GM21717 (cell line): ENCODE results near the gene MAP3K5.
"Not testable (repeated sequence)": the region's sequence is repeated elsewhere in the genome, so short reads cannot be mapped to it uniquely, and the experiment has no call there.

Experiments used
- ATAC-seq: cut with Tn5 transposase; IDR thresholded peaks from one replicate; pipeline ENCODE4 v1.9.1; 2021; ENCODE audit warnings: mild to moderate bottlenecking, moderate library complexity; ENCODE audit not compliant: unreplicated experiment

Gene MAP3K5

DNA sequence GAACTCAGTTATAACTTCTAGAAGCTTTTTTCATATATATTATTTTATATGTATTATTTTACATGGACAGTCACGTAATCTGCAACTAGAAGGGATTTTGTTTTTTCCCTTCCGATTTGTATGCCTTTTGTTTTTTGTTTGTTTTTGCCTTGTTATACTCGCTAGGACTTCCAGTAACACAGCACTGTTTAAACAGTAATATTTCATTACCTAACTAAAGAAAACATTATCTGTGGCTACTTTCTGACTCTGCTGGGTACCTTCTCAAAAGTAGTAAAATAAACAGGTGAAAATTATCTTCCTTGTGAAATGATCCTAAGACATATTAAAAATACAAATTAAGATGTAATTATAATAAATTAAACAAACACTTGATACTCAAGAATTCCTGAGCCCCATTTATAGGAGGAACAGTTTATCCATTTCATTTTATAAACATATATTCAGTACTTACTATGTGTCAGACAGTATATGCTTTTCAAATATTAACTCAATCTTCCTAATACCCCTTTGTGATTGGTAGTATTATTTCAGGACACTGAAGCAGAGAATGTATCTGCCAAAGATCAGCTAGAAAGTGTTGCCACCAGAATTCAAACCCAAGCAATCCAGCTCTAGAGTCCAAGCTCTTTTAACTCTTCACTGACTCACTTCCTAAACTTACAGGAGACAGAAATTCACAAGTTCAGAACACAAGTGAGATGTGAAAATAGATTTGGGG lies 65.3 kb downstream of the MAP3K5 start:
- no peak for ATAC-seq

DNA sequence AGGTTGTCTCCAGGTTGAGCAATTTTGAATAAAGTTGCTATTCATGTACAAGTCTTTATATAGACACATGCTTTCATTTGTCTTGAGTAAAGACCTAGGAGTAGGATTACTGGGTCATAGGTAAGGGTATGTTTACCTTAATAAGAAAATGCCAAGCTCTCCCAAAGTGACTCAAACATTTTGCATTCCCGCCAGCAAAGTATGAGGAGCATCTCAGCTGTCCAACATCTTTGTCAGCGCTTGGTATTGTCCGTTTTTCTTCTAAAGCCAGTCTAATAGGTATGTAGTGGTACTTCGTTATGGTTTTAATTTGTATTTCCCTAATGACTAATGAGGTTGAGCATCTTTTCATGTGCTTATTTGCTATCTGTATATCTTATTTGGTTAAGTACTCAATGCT lies 67.2 kb downstream of the MAP3K5 start:
- ATAC-seq = no peak

DNA sequence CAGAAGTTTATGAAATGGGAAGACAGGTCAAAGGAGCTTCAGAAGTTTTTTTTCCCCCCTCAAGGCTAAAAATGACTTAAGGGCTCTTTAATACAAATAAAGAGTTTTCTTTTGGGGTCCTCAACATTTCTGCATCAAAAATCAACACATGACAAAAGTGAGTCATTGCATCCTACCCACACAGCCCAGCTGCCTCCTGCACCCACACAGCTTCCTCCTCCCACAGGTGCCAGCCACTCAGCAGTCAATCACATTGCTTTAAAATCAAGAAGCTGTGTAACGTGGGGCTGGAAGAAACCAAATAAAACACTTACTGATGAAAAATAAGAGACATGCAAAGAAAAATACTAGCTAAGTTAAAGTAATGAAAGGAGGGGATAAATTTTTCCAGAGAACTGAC lies 68.5 kb downstream of the MAP3K5 start:
- ATAC-seq = no peak

DNA sequence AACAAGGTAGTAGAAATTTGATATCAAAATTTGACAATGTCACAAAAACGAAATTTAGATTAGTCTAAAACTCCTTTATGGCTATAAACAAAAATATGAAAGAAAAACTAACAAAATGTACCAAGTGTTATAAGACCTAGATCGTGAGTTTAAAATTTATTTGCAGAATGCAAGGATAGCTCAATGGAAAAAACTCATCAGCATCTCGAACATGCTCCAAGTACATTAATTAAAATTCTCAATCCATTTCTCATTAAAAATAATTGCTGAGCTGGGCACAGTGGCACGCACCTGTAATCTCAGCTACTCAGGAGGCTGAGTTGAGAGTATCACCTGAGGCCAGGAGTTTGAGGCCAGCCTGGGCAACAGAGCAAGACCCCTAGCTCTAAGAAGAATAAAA lies 70.8 kb downstream of the MAP3K5 start:
- no peak for ATAC-seq

DNA sequence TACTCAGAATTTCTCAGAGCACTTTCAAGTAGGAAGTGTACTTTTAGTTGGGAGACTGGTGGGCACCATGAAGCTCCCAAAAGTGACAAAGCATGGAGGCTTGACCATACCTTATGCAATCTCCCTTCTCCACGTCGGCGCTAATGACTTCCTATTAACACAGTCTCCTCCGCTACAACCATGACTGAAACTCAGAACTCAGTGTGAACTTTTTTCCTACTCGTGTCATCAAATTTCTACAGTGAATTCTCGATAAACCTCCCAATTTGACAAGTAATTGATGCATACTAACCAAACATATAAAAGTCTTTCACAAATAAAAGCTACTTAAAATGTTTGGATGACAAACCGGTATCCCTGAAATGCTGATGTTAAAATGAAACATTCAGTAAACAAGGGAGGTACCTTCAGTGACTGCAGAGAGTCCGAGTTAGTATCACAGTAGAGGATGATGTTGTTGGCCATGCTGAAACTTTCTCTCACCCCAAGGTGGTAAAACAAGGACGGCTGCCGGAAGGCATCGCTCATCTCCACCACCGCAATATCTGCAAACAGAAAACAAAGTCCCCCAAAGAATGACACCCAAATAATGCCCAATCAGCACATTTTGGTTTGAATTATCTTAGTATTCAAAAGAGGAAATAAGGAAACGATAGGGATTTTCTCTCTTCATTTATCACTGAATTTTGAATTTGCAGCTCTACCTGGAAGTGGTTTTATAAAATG lies 72.1 kb downstream of the MAP3K5 start:
- ATAC-seq = peak; percentile 58

DNA sequence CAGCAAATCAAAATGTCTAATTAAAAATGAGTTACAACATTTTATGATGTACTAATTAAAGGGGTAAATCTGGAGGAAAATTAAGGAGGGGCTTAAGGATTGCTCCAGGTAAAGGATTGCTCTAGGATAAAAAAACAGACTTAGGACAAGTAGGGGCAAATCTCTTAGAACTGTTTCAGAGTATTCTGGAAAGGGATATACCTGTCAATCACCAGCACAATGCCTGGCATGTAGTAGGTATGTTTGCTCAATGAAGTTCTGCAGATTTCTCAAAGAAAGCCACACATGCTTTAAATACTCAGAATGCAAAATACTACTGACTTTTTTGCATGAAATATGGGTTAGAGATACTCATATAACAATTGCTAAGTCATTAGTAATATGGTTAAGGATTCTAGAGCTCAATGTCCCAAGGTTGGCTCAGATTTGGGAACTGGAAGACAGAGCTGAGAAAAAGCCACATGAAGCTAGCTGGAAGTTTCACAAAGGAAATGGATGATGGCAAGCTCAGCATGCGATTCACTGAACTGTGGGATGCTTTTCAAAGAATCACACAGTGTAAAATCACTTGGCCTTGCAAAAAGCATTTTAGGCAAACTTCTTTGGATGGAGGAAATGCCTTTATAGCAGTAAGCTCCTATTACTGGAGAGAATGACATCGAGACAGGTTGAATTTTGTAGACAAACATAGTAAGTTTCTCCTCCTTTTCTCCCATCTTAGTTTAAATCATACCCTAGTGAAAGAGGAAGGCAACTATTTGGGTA lies 72.8 kb downstream of the MAP3K5 start:
- ATAC-seq = peak; percentile 47

DNA sequence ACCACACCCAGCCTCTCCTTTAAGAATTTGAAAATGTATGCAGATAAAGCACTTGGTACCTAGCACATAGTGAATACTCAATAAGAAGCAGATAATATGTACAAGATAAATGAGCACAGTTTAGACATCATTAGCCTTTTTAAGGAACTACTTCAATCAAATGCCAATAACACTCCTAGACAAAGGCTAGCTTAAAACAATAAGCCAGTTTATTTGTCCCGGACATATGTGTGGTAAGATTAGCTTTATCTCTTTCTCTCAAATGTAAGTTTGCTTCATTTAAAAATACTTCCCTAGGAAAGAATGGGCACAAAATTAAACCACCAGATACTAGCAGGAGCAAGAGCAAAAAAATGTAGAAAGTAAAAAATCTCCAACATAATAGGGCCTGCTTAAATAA lies 73.8 kb downstream of the MAP3K5 start:
- no peak for ATAC-seq

DNA sequence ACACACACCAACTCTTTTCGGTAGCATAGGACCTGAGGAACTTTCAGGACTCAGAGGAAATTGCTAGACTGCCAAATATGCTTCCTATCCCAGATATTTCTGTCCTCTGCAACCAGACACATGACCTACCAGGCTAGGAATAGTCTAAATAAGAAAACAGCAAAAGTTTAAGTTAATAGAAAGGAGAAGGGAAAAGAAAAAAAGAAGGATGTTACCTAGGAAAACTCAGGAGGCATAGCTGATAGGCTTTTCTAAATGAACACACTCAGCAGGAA lies 74.6 kb downstream of the MAP3K5 start:
- no peak for ATAC-seq

DNA sequence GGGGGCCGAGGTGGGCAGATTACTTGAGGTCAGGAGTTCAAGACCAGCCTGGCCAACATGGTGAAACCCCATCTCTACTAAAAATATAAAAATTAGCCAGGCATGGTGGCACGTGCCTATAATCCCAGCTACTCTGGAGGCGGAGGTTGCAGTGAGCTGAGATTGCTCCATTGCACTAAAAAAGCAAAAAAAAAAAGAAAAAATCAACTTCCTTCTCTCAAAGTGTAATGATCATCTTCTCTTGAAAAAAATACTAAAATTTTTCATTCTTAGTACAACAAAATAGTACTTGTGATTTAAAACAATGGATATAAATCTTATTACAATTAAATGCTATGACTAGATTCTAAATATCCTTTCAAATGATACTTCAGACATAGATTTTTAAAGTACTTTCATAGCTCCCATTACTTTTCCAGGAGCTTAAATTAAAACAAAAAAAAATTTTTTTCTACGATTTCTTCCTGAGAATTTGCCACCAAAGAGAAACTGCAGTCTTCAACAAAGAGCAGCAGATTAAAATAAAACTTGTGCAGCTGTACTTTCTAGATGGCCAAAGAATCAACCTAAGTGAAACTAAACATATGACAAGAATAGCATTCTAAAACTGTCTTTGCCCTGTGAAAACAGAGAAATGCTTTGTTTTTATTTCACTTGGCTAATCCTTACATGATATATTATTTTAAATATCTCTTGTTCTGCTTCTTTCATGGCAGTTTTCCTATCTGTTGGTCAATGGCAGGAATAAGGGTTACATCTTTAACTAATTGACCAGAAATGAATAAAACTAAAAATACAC lies 75.2 kb downstream of the MAP3K5 start:
- ATAC-seq = peak; percentile 39

DNA sequence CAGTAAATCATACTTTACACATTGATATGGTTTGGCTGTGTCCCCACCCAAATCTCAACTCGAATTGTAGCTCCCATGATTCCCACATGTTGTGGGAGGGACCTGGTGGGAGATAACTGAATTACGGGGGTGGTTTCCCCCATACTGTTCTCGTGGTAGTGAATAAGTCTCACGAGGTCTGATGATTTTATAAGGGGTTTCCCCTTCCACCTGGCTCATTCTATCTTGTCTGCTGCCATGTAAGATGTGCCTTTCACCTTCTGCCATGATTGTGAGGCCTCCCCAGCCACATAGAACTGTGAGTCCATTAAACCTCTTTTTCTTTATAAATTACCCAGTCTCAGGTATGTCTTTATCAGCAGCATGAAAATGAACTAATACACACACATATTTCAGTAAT lies 79.6 kb downstream of the MAP3K5 start:
- not testable (repeated sequence) for ATAC-seq

DNA sequence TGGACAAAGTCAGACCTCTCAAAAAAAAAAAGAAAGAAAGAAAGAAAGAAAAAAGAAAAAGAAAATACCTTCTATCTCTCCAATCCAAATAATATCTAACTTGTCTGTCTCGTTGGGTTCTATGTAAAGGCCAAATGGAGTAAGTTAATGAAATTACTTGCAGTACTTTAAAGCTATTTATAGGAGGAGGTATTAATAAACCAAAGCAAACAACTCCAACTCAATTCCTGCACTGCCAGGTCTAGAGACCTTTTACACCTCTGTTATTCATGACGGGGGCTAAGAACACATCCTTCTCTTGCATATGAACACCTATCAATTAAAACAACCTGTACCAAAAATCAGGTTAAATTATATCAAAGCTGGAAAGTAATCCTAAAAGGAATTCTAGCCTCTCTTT lies 80.6 kb downstream of the MAP3K5 start:
- ATAC-seq = no peak

DNA sequence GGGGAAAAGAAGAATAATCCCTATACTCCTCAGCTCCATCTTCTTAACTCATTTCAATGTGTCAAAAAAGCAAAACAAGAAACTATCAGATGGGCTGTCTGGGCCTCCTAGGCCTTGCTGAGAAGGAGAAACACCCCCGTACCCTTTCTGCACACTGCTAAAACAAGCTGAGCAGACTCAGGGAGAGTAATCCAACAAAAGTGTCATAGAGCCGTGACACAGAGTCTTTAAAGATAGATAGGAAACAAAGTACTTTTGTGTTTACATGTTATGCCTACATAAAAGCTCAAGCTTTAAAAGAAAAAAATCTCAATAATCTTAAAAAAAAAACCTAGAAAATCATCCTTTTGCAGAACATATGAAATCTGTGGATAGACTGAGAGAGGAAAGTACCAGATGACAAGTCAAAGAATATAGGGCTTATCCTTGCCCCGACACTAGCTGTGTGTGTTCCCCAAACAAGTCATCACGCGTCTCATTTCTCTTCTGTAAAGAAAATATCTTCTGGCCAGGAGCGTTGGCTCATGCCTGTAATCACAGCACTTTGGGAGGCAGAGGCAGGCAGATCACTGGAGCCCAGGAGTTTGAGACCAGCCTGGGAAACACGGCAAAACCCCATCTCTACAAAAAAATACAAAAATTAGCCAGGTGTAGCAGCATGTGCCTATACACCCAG lies 81.3 kb downstream of the MAP3K5 start:
- no peak for ATAC-seq

DNA sequence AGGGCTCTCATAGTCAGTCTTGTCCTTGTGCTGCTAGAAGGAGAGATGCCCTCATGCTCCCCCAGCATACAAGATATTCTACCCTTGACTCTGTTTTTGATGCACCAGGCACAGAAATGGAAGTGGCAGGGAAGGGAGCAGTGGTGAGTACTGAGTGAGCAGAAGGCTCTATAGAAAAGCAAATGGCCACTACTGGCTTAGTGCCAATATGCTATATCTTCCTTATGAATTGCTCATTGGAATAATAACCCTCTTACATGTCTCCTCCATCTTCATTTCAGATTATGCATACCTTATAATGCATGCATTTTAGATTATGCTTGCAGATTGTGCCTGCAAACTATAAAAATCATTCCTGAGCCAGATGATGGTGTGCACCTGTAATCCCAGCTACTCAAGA lies 82.8 kb downstream of the MAP3K5 start:
- ATAC-seq = no peak

DNA sequence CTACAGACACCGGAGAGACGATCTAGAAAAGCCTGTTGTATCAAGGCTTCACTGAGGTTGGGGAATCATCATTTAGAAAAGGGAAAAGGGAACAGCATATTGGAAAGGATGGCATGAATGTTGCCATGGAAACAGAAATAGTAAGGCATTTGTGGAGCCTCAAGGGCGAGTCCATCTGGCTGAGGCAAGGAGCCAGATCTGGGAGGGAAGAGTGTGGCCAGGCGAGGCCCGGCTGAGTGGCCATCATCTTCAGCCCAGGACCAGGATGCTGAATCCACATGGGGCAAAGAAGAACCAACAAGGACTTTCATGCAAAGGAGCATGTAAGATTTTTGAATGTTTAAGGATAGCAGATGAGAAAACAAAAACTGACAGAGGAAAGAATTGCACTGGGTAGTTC lies 85.8 kb downstream of the MAP3K5 start:
- no peak for ATAC-seq

DNA sequence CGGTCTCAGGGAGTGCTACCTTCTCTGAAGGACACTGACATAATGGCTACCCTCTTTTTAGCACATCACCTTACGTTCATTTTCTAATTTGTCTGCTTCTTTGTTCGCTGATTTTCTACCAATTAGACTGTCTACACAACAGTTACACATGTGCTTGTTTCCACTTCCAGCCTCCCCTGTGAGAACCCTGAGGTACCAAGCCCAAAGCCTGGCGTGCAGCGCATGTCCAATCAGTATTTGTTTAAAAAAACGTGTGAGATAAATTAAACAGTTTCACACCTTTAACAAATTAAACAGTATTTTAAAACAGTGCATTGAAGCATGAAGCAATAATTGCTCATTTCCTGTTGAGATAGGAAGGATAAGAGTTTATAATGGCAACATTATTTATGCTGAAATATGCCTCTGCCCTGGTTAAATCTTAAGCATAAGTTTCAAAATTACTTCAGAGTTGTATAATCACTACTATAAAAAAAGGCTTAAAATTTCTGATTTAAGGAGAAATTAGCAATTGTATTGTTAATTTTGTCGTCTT lies 88.9 kb downstream of the MAP3K5 start:
- ATAC-seq = no peak

DNA sequence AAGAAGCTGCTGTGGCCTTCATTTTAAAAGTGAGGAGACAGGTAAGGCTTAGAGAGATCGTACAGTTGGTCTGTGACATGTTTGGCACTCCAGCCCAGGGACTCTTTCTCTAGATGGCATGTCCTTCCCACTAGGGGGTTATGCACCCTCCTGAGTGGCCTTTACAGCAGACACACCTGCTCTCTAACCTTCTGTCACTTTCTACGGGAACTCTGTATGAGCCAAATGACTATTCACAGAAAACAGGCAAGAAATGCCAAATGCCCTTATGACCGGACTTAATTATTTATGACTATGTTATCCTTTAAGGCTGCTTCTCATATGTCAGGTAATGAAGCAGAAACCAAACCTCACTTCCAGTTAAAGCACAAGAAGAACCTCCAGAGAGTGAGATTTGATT lies 91.2 kb downstream of the MAP3K5 start:
- no peak for ATAC-seq

DNA sequence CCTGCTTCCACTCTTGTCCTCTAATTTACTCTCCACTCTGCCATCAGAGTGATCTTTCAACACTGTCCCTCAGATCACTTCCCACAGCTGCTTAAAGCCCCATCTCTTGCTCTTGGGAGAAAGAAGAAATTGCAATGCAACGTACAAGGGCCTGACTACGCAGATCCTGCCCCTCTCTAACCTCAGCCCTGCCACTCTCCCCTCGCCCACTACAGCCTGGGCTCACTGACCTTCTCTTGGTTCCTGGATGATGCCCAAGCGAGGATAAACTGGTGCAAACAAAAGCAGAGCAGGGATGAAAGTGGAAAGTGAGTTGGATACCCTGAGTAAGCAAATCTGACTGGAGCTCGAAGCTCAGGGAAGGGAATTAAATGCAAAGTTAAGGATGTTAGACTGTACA lies 92.9 kb downstream of the MAP3K5 start:
- ATAC-seq = no peak

DNA sequence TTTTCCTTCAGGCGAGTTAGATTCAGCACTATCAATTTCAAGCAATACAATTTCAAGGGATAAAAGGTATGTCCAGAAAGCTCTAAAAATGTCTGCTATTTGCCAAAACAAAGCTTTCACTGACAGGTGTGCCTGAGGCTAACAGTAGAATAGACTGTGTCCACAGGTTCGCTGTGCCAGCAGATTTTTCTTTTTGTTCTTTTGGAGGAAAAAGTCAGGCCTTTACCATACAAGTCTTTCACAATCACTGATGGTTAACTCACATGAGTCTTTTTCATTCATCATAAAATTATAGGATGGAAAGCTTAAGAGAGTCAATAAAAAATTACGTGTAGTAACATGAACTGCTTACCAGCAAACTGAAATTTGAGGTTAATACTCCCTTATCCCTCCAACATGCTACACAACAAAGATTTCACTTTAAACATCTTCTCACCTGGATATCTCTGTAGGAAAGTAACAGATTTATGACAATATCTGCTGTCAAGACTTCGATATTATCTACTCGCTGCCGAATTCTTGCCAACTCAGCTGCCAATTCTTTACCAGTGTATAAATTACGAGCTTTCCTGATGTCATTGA lies 95.4 kb downstream of the MAP3K5 start:
- no peak for ATAC-seq

DNA sequence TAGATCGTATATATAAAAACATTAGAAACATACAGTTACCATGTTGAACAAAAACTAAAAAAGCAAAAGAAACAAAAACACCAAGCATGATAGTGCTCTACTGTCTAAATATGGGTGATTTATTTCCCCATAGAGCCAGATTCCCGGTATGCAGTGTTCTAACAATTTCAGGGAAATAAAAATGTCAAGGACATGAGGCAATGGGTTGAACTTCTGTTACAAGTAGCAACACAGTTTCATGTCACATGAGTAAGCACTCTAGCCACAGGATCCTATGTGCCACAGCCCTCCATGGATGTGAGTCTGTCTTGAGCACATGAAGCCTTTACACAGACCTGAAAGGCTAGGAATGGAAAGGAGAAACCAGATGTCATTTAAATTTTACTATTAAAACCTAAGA lies 96.0 kb downstream of the MAP3K5 start:
- ATAC-seq = no peak

DNA sequence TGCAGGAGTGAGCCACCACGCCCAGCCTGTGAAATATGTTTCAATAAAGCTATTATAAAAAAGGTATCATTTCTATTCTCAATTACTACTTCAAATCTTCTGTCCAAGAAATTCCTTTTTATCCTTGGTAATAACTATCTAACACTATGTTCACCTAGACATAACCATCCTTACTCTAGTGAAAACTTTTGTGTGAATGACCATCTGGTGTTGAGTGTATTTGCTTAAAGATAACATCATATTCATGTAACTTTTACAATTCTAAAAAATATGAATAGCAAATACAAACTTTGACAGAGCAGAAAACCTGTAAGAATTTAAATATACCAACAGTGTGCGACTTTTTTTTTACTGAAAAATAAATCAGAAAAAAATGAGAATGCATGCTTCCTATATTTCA lies 96.9 kb downstream of the MAP3K5 start:
- ATAC-seq = no peak
